Breast epithelium (tissue), 4 donors: ENCODE data around the gene SCGB1D1. TPM values are rescaled to one million over a fixed set of nuclear protein-coding genes. Genes with fewer than 3 reads are reported as not detected.

Experiments used
- DNase-seq, 2 donors: peaks; one replicate each; pipeline ENCODE4 v3.0.0-alpha.2; 2019; ENCODE audit warnings: low spot score in 2 of 2
- H3K27ac ChIP-seq, 2 donors: fragments of 200-600 bp; sonication (generic) in 1 of 2; one replicate each; pipeline ENCODE4 v1.5.1; 2016 to 2019; ENCODE audit warnings: mild to moderate bottlenecking in 1 of 2
- H3K27me3 ChIP-seq, 2 donors: fragments of 200-600 bp; sonication (generic) in 1 of 2; one replicate each; pipeline versions ENCODE4 v1.5.1 to v1.6.0; 2017 to 2019; ENCODE audit warnings: control low read depth in 1 of 2, mild to moderate bottlenecking in 1 of 2
- H3K36me3 ChIP-seq: fragments of 200-600 bp; one replicate; pipeline ENCODE4 v1.5.1; 2019
- H3K4me1 ChIP-seq, 2 donors: fragments of 200-600 bp; sonication (generic); one replicate each; pipeline ENCODE4 v1.5.1; 2016 to 2019; ENCODE audit warnings: control low read depth in 1 of 2
- H3K4me3 ChIP-seq, 3 donors: fragments of 200-600 bp; sonication (generic); 1 replicate in 2 of 3; 2 replicates in 1 of 3; pipeline ENCODE4 v1.5.1; 2016 to 2019; ENCODE audit warnings: mild to moderate bottlenecking in 3 of 3, moderate library complexity in 2 of 3
- H3K9me3 ChIP-seq, 2 donors: fragments of 200-600 bp; sonication (generic) in 1 of 2; one replicate each; pipeline ENCODE4 v1.5.1; 2016 to 2019; ENCODE audit warnings: control low read depth in 1 of 2
- CTCF ChIP-seq, 3 donors: fragments of 450-650 bp; IDR thresholded peaks; one replicate each; pipeline ENCODE4 v1.5.1; 2016 to 2017; ENCODE audit warnings: antibody characterized with exemption in 3 of 3, mild to moderate bottlenecking in 3 of 3, moderate library complexity in 3 of 3
- POLR2A ChIP-seq: fragments of 450-650 bp; IDR thresholded peaks from one replicate; pipeline ENCODE4 v1.6.1; 2016; ENCODE audit warnings: antibody characterized with exemption, mild to moderate bottlenecking, moderate library complexity
- POLR2AphosphoS5 ChIP-seq, 3 donors: sonication (generic); formaldehyde crosslinking; IDR thresholded peaks; one replicate each; pipeline ENCODE4 v1.6.1; 2017; ENCODE audit warnings: antibody characterized with exemption in 3 of 3
- intact Hi-C: fragments of 100-400 bp; cut with DNase I; formaldehyde crosslinking; loops from one replicate; pipeline ENCODE4 v1.15.1; 2023; ENCODE audit warnings: low total_unique reads
- total RNA-seq, 3 donors: library from RNA; depleted of rRNA; stranded (reverse); fragments of >200 nt; gene quantifications; one replicate each; pipeline ENCODE4 v1.1.0, GENCODE V29; 2016

The SCGB1D1 gene
- total RNA-seq, 3 donors from 2014 or later = not detected

GRCh38 chr11:62237499-62237898 lies 47.5 kb downstream of the SCGB1D1 start:
- no peaks in the 10 kb centered on the region for H3K27me3 ChIP-seq
- intact Hi-C loops = no loop called here
- no peak for DNase-seq

DNA sequence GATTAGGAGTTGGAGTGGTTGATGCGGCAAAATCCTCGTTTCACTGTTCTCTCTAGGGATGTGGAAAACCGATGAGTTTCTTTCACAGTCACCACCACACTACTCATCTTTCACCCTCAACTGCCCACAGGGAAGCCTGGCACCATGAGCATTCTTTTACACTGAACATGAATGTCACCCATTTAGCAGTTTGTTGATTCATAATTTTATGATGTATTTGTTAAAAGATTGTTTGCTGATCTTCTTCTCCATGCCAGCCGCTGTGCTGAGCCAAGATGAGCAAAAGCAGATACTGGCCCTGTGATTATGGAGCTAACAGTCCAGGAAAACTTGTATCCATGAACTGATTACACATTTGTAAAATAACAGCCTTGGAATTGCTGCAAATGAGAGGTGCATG lies 48.1 kb downstream of the SCGB1D1 start:
- intact Hi-C loops = no loop called here
- no peaks in the 10 kb centered on the region for H3K27me3 ChIP-seq
- TF ChIP-seq CTCF (IDR thresholded peaks at IDR 0.05) (no peak), POLR2AphosphoS5 (IDR thresholded peaks at IDR 0.05) (no peak), POLR2A (no peak)
- no peak overlapping the region for H3K4me3 ChIP-seq
- no peak overlapping the region for H3K27ac ChIP-seq
- H3K36me3 ChIP-seq = no peaks in the 10 kb centered on the region
- no peaks in the 10 kb centered on the region for H3K9me3 ChIP-seq
- no peak for DNase-seq
- H3K4me1 ChIP-seq = no peaks in the 10 kb centered on the region

More at GRCh38 chr11:62237499-62237898, 47.5 kb downstream of the SCGB1D1 start:
- H3K27ac ChIP-seq = no peak overlapping the region
- no peak overlapping the region for H3K4me3 ChIP-seq
- H3K36me3 ChIP-seq = no peaks in the 10 kb centered on the region
- no peaks in the 10 kb centered on the region for H3K4me1 ChIP-seq
- no peaks in the 10 kb centered on the region for H3K9me3 ChIP-seq
- TF ChIP-seq POLR2A (no peak), CTCF (IDR thresholded peaks at IDR 0.05) (no peak), POLR2AphosphoS5 (IDR thresholded peaks at IDR 0.05) (no peak)

GRCh38 chr11:62241095-62241494 lies 51.1 kb downstream of the SCGB1D1 start:
- Histone ChIP-seq H3K36me3 (no peaks in the 10 kb centered on the region), H3K27me3 (no peaks in the 10 kb centered on the region), H3K4me3 (no peak overlapping the region), H3K9me3 (no peaks in the 10 kb centered on the region), H3K4me1 (no peaks in the 10 kb centered on the region), H3K27ac (peak overlapping the region in 1 of 2 donors; percentile 14)
- no peak for DNase-seq
- TF ChIP-seq CTCF (IDR thresholded peaks at IDR 0.05) (no peak), POLR2A (no peak), POLR2AphosphoS5 (IDR thresholded peaks at IDR 0.05) (no peak)
- intact Hi-C loops = no loop called here

GRCh38 chr11:62242021-62242420 lies 52.0 kb downstream of the SCGB1D1 start, which contains the start of gene SCGB1D2:
TSS of gene SCGB1D2 (plus strand) at chr11:62242239. CDS start at chr11:62242308, 69 bp downstream.
- H3K4me3 ChIP-seq = peak within 1 kb of the TSS in 2 of 3 donors; percentile 23 to 35
- no peaks in the 10 kb centered on the region for H3K27me3 ChIP-seq
- intact Hi-C loops = no loop called here
- no peaks in the 10 kb centered on the region for H3K4me1 ChIP-seq
- no peaks in the 10 kb centered on the region for H3K9me3 ChIP-seq
- TF ChIP-seq CTCF (IDR thresholded peaks at IDR 0.05) = no peak
- no peak for TF ChIP-seq POLR2A
- peak in 1 of 3 donors; percentile 15 for TF ChIP-seq POLR2AphosphoS5 (IDR thresholded peaks at IDR 0.05)
- no peaks in the 10 kb centered on the region for H3K36me3 ChIP-seq
- peak; percentile 85 to 86 for DNase-seq
- peak within 1 kb of the TSS; percentile 21 to 62 for H3K27ac ChIP-seq

Other genes starting within 250 kb of the SCGB1D1 start
- gene BEST1, start 239.9 kb upstream of the SCGB1D1 start, total RNA-seq = 10 to 100 TPM in 1 of 3 donors, 1 to 10 TPM in 2; 3.7 to 10.1 (median 5.9) TPM
- gene FTH1, start 222.6 kb upstream of the SCGB1D1 start, total RNA-seq = 1,000 to 10,000 TPM; 2,151 to 6,439 (median 3,491) TPM
- gene INCENP, start 66.2 kb upstream of the SCGB1D1 start, total RNA-seq = 10 to 100 TPM in 2 of 3 donors, 1 to 10 TPM in 1; 8.5 to 19.0 (median 14.8) TPM
- gene SCGB2A1, start 18.5 kb downstream of the SCGB1D1 start, total RNA-seq = 10 to 100 TPM in 2 of 3 donors, not detected in 1; 59.6 to 80.8 TPM
- 100 to 1,000 TPM in 2 of 3 donors, not detected in 1; 476 to 485 TPM for gene SCGB1D2, start 52.0 kb downstream of the SCGB1D1 start, total RNA-seq
- 1,000 to 10,000 TPM in 1 of 3 donors, 100 to 1,000 TPM in 1, 1 to 10 TPM in 1; 1.4 to 2,173 (median 715) TPM for gene SCGB2A2, start 79.9 kb downstream of the SCGB1D1 start, total RNA-seq
- not detected for gene SCGB1D4, start 108.9 kb downstream of the SCGB1D1 start, total RNA-seq
- 10 to 100 TPM in 2 of 3 donors, 1 to 10 TPM in 1; 6.7 to 22.0 (median 16.4) TPM for gene ASRGL1, start 147.2 kb downstream of the SCGB1D1 start, total RNA-seq
- gene SCGB1A1, start 228.8 kb downstream of the SCGB1D1 start, total RNA-seq = not detected